Uterus (tissue), 4 donors: ENCODE results near the gene TAF12. TPM values are rescaled to one million over a fixed set of nuclear protein-coding genes. Genes with fewer than 3 reads are reported as not detected.

Experiments
- DNase-seq, 2 donors: peaks; one replicate each; pipeline ENCODE4 v3.0.0-alpha.2; 2019 to 2020
- H3K27ac ChIP-seq, 2 donors: fragments of 200-600 bp; sonication (generic); 1 replicate in 1 of 2; 2 replicates in 1 of 2; pipeline ENCODE4 v1.5.1; 2016 to 2018
- H3K27me3 ChIP-seq, 2 donors: fragments of 200-600 bp; sonication (generic); one replicate each; pipeline ENCODE4 v1.5.1; 2018 to 2019; ENCODE audit warnings: control low read depth in 1 of 2
- H3K36me3 ChIP-seq, 2 donors: fragments of 200-600 bp; sonication (generic); one replicate each; pipeline ENCODE4 v1.5.1; 2019; ENCODE audit warnings: control low read depth in 1 of 2
- H3K4me1 ChIP-seq, 2 donors: fragments of 200-600 bp; sonication (generic); one replicate each; pipeline ENCODE4 v1.5.1; 2018 to 2019; ENCODE audit warnings: control low read depth in 1 of 2
- H3K4me3 ChIP-seq, 2 donors: fragments of 200-600 bp; sonication (generic); 1 replicate in 1 of 2; 2 replicates in 1 of 2; pipeline ENCODE4 v1.5.1; 2018 to 2019; ENCODE audit warnings: mild to moderate bottlenecking in 1 of 2
- H3K9me3 ChIP-seq, 2 donors: fragments of 200-600 bp; sonication (generic); one replicate each; pipeline ENCODE4 v1.5.1; 2019; ENCODE audit warnings: control low read depth in 1 of 2
- CTCF ChIP-seq, 4 experiments: fragments of 200-600 bp in 2 of 4; fragments of 450-650 bp in 2 of 4; sonication (generic) in 2 of 4; IDR thresholded peaks; one replicate each; pipeline ENCODE4 v1.5.1; 2016 to 2019; ENCODE audit warnings: antibody characterized with exemption in 4 of 4, mild to moderate bottlenecking in 2 of 4, moderate library complexity in 1 of 4
- POLR2A ChIP-seq, 2 donors: fragments of 450-650 bp; IDR thresholded peaks; one replicate each; pipeline ENCODE4 v1.6.1; 2016; ENCODE audit warnings: antibody characterized with exemption in 2 of 2, mild to moderate bottlenecking in 1 of 2, moderate library complexity in 1 of 2
- intact Hi-C: fragments of 100-400 bp; cut with DNase I; formaldehyde crosslinking; loops from one replicate; pipeline ENCODE4 v1.15.1; 2023; ENCODE audit warnings: low total_unique reads
- small RNA-seq: library from RNA; depleted of rRNA; stranded (forward); fragments of <200 nt; gene quantifications from one replicate; pipeline ENCODE3, GENCODE V24; 2016
- total RNA-seq, 4 donors: library from RNA; depleted of rRNA in 3 of 4; stranded (reverse); fragments of >200 nt in 3 of 4; gene quantifications; one replicate each; pipeline versions ENCODE4 v1.1.0 to v1.2.4, GENCODE V29; 2014 to 2023
- donor health status: DM: yes; HTN: yes; CAD: no.

The TAF12 gene
- total RNA-seq, 4 donors from 2014 or later: 5.3 to 24.4 (median 13.7) TPM

DNA sequence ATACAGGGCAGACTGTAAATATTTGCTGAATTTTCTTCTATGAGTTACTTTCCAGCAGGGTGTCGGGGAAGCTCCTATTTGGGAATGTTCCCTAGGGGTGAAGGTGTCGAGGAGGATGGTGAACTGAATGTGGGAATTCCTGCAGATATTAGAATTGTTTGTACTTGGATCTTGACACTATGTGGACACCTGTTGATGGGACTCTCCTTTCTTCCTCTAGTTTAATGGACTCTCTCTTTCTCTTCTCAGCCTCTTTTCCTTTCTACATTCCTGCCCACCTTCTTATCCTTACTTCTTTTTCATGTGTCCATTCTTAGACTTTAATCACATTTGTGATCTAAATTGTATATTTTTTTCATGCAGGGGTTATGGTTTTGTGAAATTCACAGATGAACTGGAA, 75.9 kb downstream of the TAF12 start:
- H3K27me3 ChIP-seq: no peaks in the 10 kb centered on the region

GRCh38 chr1:28565726-28566125, 77.1 kb downstream of the TAF12 start:
- H3K36me3 ChIP-seq: no peaks in the 10 kb centered on the region
- intact Hi-C loops: no loop called here

More for the DNA sequence above, 75.9 kb downstream of the TAF12 start:
- no peaks in the 10 kb centered on the region for H3K9me3 ChIP-seq
- no peak overlapping the region for H3K27ac ChIP-seq
- intact Hi-C loops: no loop called here
- no peak for DNase-seq
- no peaks in the 10 kb centered on the region for H3K36me3 ChIP-seq
- TF ChIP-seq CTCF (IDR thresholded peaks at IDR 0.05) (no peak), POLR2A (IDR thresholded peaks at IDR 0.05) (no peak)
- H3K4me1 ChIP-seq: no peaks in the 10 kb centered on the region
- H3K4me3 ChIP-seq: no peak overlapping the region

GRCh38 chr1:28565040-28565439, 77.8 kb downstream of the TAF12 start:
- Histone ChIP-seq H3K4me1 (no peaks in the 10 kb centered on the region), H3K4me3 (no peak overlapping the region), H3K36me3 (no peaks in the 10 kb centered on the region), H3K27me3 (no peaks in the 10 kb centered on the region), H3K27ac (no peak overlapping the region), H3K9me3 (no peaks in the 10 kb centered on the region)
- intact Hi-C loops: no loop called here
- no peak for TF ChIP-seq POLR2A (IDR thresholded peaks at IDR 0.05)
- TF ChIP-seq CTCF (IDR thresholded peaks at IDR 0.05): no peak
- no peak for DNase-seq

More at GRCh38 chr1:28565726-28566125, 77.1 kb downstream of the TAF12 start:
- no peaks in the 10 kb centered on the region for H3K4me1 ChIP-seq
- no peaks in the 10 kb centered on the region for H3K9me3 ChIP-seq
- TF ChIP-seq POLR2A (IDR thresholded peaks at IDR 0.05) (no peak), CTCF (IDR thresholded peaks at IDR 0.05) (no peak)
- no peak overlapping the region for H3K27ac ChIP-seq
- H3K4me3 ChIP-seq: no peak overlapping the region
- no peaks in the 10 kb centered on the region for H3K27me3 ChIP-seq
- no peak for DNase-seq

- H3K27ac ChIP-seq: no peak overlapping the region
- TF ChIP-seq POLR2A (IDR thresholded peaks at IDR 0.05): no peak
- no peak for TF ChIP-seq CTCF (IDR thresholded peaks at IDR 0.05)
Measured at GRCh38 chr1:28564310-28564709, 78.6 kb downstream of the TAF12 start.

DNA sequence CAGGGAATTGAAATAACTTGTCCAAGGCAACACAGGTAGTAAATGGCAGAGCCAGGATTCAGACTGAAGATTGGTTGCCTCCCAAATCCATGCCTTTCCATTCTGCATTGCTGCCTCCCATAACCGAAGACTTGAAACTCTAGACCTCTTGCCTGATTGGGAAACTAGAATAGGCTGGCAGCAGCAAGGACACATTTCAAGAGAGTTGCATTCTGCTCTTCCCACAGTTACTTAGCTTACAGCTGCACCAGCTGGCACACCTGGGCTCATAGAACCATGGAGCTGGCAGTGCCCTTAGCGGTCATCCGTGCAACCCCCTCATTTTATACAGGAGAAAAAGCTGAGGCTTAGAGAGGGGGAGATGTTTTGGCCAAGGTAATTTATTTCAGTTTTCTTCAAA, 82.0 kb downstream of the TAF12 start:
- Histone ChIP-seq H3K4me3 (no peak overlapping the region), H3K27ac (no peak overlapping the region), H3K4me1 (no peaks in the 10 kb centered on the region), H3K36me3 (no peaks in the 10 kb centered on the region), H3K9me3 (no peaks in the 10 kb centered on the region), H3K27me3 (no peaks in the 10 kb centered on the region)
- intact Hi-C loops: no loop called here
- DNase-seq: no peak
- no peak for TF ChIP-seq CTCF (IDR thresholded peaks at IDR 0.05)
- TF ChIP-seq POLR2A (IDR thresholded peaks at IDR 0.05): no peak

More at GRCh38 chr1:28564310-28564709, 78.6 kb downstream of the TAF12 start:
- DNase-seq: no peak
- H3K9me3 ChIP-seq: no peaks in the 10 kb centered on the region
- H3K4me1 ChIP-seq: no peaks in the 10 kb centered on the region
- H3K27me3 ChIP-seq: no peaks in the 10 kb centered on the region
- H3K36me3 ChIP-seq: no peaks in the 10 kb centered on the region
- H3K4me3 ChIP-seq: no peak overlapping the region
- intact Hi-C loops: no loop called here

Small RNAs within 50 kb of the gene (small RNA-seq; reads per million reads assigned to genes)
- not detected for gene RF00422
- gene RNU11: not detected
- not detected for gene SNORA16A
- not detected for gene SNORA44
- gene SNORA61: not detected
- 32,406 reads per million, percentile 100 among the genes with 10 or more reads in this experiment for gene SNORD99

Other genes starting within 250 kb of the TAF12 start
- 10 to 100 TPM in 3 of 4 donors, 1 to 10 TPM in 1; 3.8 to 37.6 (median 13.8) TPM for gene RCC1, start 137.0 kb downstream of the TAF12 start, total RNA-seq
- gene TRNAU1AP, start 90.0 kb downstream of the TAF12 start, total RNA-seq: 10 to 100 TPM in 2 of 4 donors, 1 to 10 TPM in 2; 3.8 to 34.9 (median 20.3) TPM
- 10 to 100 TPM in 1 of 4 donors, 1 to 10 TPM in 1, not detected in 2; 3.0 to 15.6 TPM for gene RAB42, start 50.8 kb downstream of the TAF12 start, total RNA-seq
- not detected for gene RNU11, start 5.5 kb upstream of the TAF12 start, total RNA-seq
- 10 to 100 TPM in 3 of 4 donors, 1 to 10 TPM in 1; 2.4 to 37.4 (median 15.2) TPM for gene GMEB1, start 25.7 kb upstream of the TAF12 start, total RNA-seq
- gene YTHDF2, start 93.9 kb upstream of the TAF12 start, total RNA-seq: 10 to 100 TPM; 24.4 to 83.7 (median 58.6) TPM
- gene OPRD1, start 169.1 kb upstream of the TAF12 start, total RNA-seq: under 1 TPM in 1 of 4 donors, not detected in 3; 0.07 TPM